Endodermal cell (in vitro differentiated cells): ENCODE results near the gene ROR1. TPM values are rescaled to one million over a fixed set of nuclear protein-coding genes. Genes with fewer than 3 reads are reported as not detected.
A peak's percentile ranks its signal among the peaks of the same experiment; 100 is the strongest.

ENCODE experiments used
- DNase-seq: peaks from one replicate; pipeline ENCODE4 v3.0.0-alpha.2; 2017
- H3K27ac ChIP-seq: 2 replicates; pipeline ENCODE4 v1.5.1; 2013; ENCODE audit warnings: mild to moderate bottlenecking, low read depth, low read length, moderate library complexity
- H3K27me3 ChIP-seq: 2 replicates; pipeline ENCODE4 v1.6.1; 2013; ENCODE audit warnings: mild to moderate bottlenecking, low read length, moderate library complexity; ENCODE audit not compliant: insufficient read depth, control insufficient read depth, poor library complexity, severe bottlenecking
- H3K36me3 ChIP-seq: 2 replicates; pipeline ENCODE4 v1.7.0; 2013; ENCODE audit warnings: mild to moderate bottlenecking, low read length, moderate library complexity; ENCODE audit not compliant: control insufficient read depth, insufficient read depth
- H3K4me1 ChIP-seq: one replicate; pipeline ENCODE4 v1.7.0; 2013; ENCODE audit warnings: low read length; ENCODE audit not compliant: control insufficient read depth, insufficient read depth
- H3K4me3 ChIP-seq: 2 replicates; pipeline ENCODE4 v1.5.1; 2013; ENCODE audit warnings: mild to moderate bottlenecking, low read length, moderate library complexity
- H3K9ac ChIP-seq: 2 replicates; pipeline ENCODE4 v1.6.1; 2013; ENCODE audit warnings: mild to moderate bottlenecking, low read length, moderate library complexity; ENCODE audit not compliant: poor library complexity, severe bottlenecking; ENCODE audit errors: extremely low read depth
- H3K9me3 ChIP-seq: 2 replicates; pipeline ENCODE4 v1.6.1; 2013; ENCODE audit warnings: mild to moderate bottlenecking, low read length, moderate library complexity; ENCODE audit not compliant: control insufficient read depth
- H3K27ac Mint-ChIP-seq: 2 replicates; pipeline ENCODE4 v1.8.0; 2020; ENCODE audit warnings: mixed read lengths
- H3K27me3 Mint-ChIP-seq: 2 replicates; pipeline ENCODE4 v1.8.0; 2021; ENCODE audit warnings: mild to moderate bottlenecking, mixed read lengths; ENCODE audit not compliant: insufficient read depth
- H3K36me3 Mint-ChIP-seq: 2 replicates; pipeline ENCODE4 v1.8.0; 2020; ENCODE audit warnings: low read depth, mixed read lengths
- H3K4me1 Mint-ChIP-seq: 2 replicates; pipeline ENCODE4 v1.8.0; 2020; ENCODE audit warnings: mixed read lengths
- H3K4me3 Mint-ChIP-seq: 2 replicates; pipeline ENCODE4 v1.8.0; 2020; ENCODE audit warnings: mild to moderate bottlenecking, moderate library complexity, mixed read lengths
- H3K9me3 Mint-ChIP-seq: 2 replicates; pipeline ENCODE4 v1.8.0; 2020; ENCODE audit warnings: mild to moderate bottlenecking, mixed read lengths
- WGBS, 2 experiments: methylation state at CpG; one replicate each; pipeline versions ENCODE4 v1.1.5 to v1.1.7; 2013; ENCODE audit warnings: missing lambda C conversion rate in 2 of 2, mixed read lengths in 1 of 2; ENCODE audit not compliant: insufficient coverage in 1 of 2, insufficient read length in 1 of 2; 5-methylcytosine and 5-hydroxymethylcytosine counted together
- total RNA-seq, 2 donors: library from RNA; stranded (reverse); fragmentation: NEBNext Ultra II Directional in 1 of 2; extraction: Animal tissue kit (Norgen Biotek cat#: 25700) in 1 of 2; gene quantifications; 2 replicates in 1 of 2; 3 replicates in 1 of 2; pipeline ENCODE4 v1.2.1, GENCODE V29; 2021
- TF ChIP-seq, protein P1 (sequence below): fragments of 200-600 bp; sonication (generic); conservative IDR thresholded peaks from 2 replicates; pipeline ENCODE4 v1.5.0; 2021; ENCODE audit warnings: antibody characterized with exemption, mild to moderate bottlenecking

Gene ROR1
- total RNA-seq, 2 donors from 2014 or later = 77.4 to 77.9 TPM

DNA sequence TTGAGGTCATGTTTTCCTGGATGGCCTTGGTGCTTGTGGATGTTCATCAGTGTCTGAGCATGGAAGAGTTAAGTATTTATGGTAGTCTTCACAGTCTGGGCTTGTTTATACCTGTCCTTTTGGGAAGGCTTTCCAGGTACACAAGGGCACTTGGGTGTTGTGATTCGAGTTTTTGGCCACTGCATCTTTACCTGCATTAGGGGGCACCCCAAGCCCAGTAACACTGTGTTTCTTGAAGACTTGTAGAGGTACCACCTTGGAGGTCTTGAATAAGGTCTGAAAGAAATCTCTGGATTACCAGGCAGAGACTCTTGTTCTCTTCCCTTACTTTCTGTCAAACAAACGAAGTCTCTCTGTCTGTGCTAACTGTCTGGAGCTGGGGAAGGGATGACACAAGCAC, 34.4 kb upstream of the ROR1 start:
- Mint-ChIP-seq H3K27me3 (peaks cover 2% of the 10 kb centered on the region), H3K27ac (no peak overlapping the region), H3K36me3 (no peaks in the 10 kb centered on the region), H3K9me3 (peaks cover 24% of the 10 kb centered on the region), H3K4me3 (no peak overlapping the region), H3K4me1 (peaks cover 8% of the 10 kb centered on the region)
- Histone ChIP-seq H3K9ac (no peak overlapping the region), H3K36me3 (no peaks in the 10 kb centered on the region), H3K27me3 (no peaks in the 10 kb centered on the region), H3K27ac (no peak overlapping the region), H3K4me3 (no peak overlapping the region), H3K4me1 (no peaks in the 10 kb centered on the region), H3K9me3 (peaks cover 16% of the 10 kb centered on the region)
- 84 to 100% methylated on average over 1 to 2 of the region's 2 CpGs for WGBS, 2 experiments
- TF ChIP-seq, protein P1, sequence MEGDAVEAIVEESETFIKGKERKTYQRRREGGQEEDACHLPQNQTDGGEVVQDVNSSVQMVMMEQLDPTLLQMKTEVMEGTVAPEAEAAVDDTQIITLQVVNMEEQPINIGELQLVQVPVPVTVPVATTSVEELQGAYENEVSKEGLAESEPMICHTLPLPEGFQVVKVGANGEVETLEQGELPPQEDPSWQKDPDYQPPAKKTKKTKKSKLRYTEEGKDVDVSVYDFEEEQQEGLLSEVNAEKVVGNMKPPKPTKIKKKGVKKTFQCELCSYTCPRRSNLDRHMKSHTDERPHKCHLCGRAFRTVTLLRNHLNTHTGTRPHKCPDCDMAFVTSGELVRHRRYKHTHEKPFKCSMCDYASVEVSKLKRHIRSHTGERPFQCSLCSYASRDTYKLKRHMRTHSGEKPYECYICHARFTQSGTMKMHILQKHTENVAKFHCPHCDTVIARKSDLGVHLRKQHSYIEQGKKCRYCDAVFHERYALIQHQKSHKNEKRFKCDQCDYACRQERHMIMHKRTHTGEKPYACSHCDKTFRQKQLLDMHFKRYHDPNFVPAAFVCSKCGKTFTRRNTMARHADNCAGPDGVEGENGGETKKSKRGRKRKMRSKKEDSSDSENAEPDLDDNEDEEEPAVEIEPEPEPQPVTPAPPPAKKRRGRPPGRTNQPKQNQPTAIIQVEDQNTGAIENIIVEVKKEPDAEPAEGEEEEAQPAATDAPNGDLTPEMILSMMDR = peak; percentile 64
- DNase-seq = peak; percentile 60

DNA sequence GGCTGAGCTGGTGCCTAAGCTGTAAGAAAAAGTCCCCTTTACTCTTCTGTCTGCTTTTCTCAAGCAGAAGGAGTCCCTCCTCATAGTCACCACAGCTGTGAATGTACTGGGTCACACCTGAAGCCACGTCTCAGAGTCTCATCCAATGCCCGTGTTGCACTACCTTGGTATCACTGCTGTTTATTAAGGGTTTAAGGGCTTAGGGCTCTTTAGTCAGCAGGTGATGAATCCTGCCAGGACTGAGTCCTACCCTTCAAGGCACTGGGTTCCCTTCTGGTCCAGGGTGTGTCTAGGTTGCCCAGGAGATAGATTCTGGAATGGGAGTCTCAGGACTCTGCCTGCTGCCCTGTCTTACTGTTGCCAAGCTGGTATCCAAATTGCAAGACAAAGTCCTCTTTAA, 33.4 kb upstream of the ROR1 start:
- no peak overlapping the region for H3K27ac ChIP-seq
- Mint-ChIP-seq H3K4me3 (no peak overlapping the region), H3K4me1 (peaks cover 9% of the 10 kb centered on the region), H3K9me3 (peaks cover 16% of the 10 kb centered on the region), H3K27me3 (peaks cover 2% of the 10 kb centered on the region), H3K36me3 (no peaks in the 10 kb centered on the region), H3K27ac (no peak overlapping the region)
- no peak overlapping the region for H3K9ac ChIP-seq
- no peaks in the 10 kb centered on the region for H3K27me3 ChIP-seq
- peaks cover 13% of the 10 kb centered on the region for H3K9me3 ChIP-seq
- 93% methylated on average over 2 of the region's 2 CpGs; no CpG with 5 or more reads in 1 of the 2 experiments for WGBS, 2 experiments
- DNase-seq = no peak
- TF ChIP-seq, protein P1 = no peak
- no peaks in the 10 kb centered on the region for H3K4me1 ChIP-seq
- H3K36me3 ChIP-seq = no peaks in the 10 kb centered on the region
- H3K4me3 ChIP-seq = no peak overlapping the region

- peaks cover 8% of the 10 kb centered on the region for H3K4me1 ChIP-seq
- no peaks in the 10 kb centered on the region for H3K36me3 Mint-ChIP-seq
- no peak overlapping the region for H3K27ac Mint-ChIP-seq
- no peak overlapping the region for H3K27ac ChIP-seq
- no peak overlapping the region for H3K9ac ChIP-seq
- H3K4me3 Mint-ChIP-seq = no peak overlapping the region
- no peak for DNase-seq
- no peaks in the 10 kb centered on the region for H3K36me3 ChIP-seq
- H3K27me3 Mint-ChIP-seq = peaks cover 2% of the 10 kb centered on the region
- no peaks in the 10 kb centered on the region for H3K27me3 ChIP-seq
- H3K4me3 ChIP-seq = no peak overlapping the region
- TF ChIP-seq, protein P1 = no peak
- H3K9me3 Mint-ChIP-seq = no peaks in the 10 kb centered on the region
- H3K4me1 Mint-ChIP-seq = peaks cover 24% of the 10 kb centered on the region
- H3K9me3 ChIP-seq = no peaks in the 10 kb centered on the region
Measured at GRCh38 chr1:63742526-63742925, 31.3 kb upstream of the ROR1 start.
